ENCODE data around the gene SLC16A7. TPM values are rescaled to one million over a fixed set of nuclear protein-coding genes. Genes with fewer than 3 reads are reported as not detected.

The SLC16A7 gene
- total and polyA plus RNA-seq, 10 of the 15 experiments (the other 5 are each of a cell fraction or from before 2014, with no cell fraction given) = 1.5 to 12.9 (median 6.7) TPM

DNA sequence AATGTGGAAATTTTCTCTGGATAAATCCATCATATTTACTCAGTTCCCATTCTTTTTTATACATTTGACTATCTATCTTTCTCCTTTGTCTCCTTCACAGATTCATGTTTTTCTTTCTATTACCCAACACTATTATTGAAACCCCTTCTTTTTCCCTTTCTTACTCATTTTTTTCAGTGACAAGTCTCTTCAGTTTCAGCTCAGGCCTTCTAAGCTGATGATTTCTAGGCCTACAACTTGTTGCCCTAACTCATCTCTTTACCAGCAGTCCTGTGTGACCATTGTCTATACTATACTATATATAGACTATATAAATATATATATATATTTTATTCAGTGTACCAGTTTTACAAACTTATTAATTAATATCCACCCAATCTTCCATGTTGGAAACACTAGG lies 31.8 kb downstream of the SLC16A7 start:
- SMC1A ChIA-PET (ENCODE audit: uncharacterized antibody, unreplicated experiment) = interaction anchor here (1.8 kb wide), 1 partner anchor 10 kb away, joined by 5 read pairs; no protein-coding TSS in a partner anchor
- intact Hi-C loops (cut with micrococcal nuclease; ENCODE audit: unreplicated experiment) = no loop called here
- ATAC-seq (no peak), DNase-seq (ENCODE audit: low read depth, low spot score) (no peak), FAIRE-seq (no peak)
- H3K27me3 ChIP-seq (replicated peaks in 1 of 2; ENCODE audit: control insufficient read depth in 2 of 2, insufficient read depth in 2 of 2, low read length in 1 of 2) = no peaks in the 10 kb centered on the region
- no peak overlapping the region for H3K4me2 ChIP-seq (ENCODE audit: control insufficient read depth, insufficient read depth)
- no peaks in the 10 kb centered on the region for H3K4me1 ChIP-seq (ENCODE audit: control insufficient read depth, insufficient read depth, low read length)
- POLR2A ChIA-PET = no interaction called here
- no peak overlapping the region for H3K4me3 ChIP-seq
- TF ChIP-seq, protein P1, sequence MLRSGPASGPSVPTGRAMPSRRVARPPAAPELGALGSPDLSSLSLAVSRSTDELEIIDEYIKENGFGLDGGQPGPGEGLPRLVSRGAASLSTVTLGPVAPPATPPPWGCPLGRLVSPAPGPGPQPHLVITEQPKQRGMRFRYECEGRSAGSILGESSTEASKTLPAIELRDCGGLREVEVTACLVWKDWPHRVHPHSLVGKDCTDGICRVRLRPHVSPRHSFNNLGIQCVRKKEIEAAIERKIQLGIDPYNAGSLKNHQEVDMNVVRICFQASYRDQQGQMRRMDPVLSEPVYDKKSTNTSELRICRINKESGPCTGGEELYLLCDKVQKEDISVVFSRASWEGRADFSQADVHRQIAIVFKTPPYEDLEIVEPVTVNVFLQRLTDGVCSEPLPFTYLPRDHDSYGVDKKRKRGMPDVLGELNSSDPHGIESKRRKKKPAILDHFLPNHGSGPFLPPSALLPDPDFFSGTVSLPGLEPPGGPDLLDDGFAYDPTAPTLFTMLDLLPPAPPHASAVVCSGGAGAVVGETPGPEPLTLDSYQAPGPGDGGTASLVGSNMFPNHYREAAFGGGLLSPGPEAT (IDR thresholded peaks at IDR 0.05; ENCODE audit: low read depth) = no peak
- TF ChIP-seq CHD2 (IDR thresholded peaks at IDR 0.05; ENCODE audit: borderline replicate concordance, low read depth, low read length) (no peak), CEBPB (IDR thresholded peaks at IDR 0.05; ENCODE audit: borderline replicate concordance in 1 of 2, low read depth in 2 of 2, low read length in 2 of 2) (no peak), MEF2B (IDR thresholded peaks at IDR 0.05; ENCODE audit: partially characterized antibody, poor library complexity, severe bottlenecking) (no peak), HDAC2 (IDR thresholded peaks at IDR 0.05) (no peak), FOS (IDR thresholded peaks at IDR 0.05; ENCODE audit: borderline replicate concordance, extremely low read depth, insufficient read length) (no peak), NR2C2 (IDR thresholded peaks at IDR 0.05; ENCODE audit: borderline replicate concordance, control insufficient read depth, insufficient read length, low read depth) (no peak), SPI1 (IDR thresholded peaks at IDR 0.05; ENCODE audit: borderline replicate concordance, insufficient read depth, low read depth, low read length) (no peak), BMI1 (IDR thresholded peaks at IDR 0.05; ENCODE audit: borderline replicate concordance) (no peak)
- TF ChIP-seq, protein P2, sequence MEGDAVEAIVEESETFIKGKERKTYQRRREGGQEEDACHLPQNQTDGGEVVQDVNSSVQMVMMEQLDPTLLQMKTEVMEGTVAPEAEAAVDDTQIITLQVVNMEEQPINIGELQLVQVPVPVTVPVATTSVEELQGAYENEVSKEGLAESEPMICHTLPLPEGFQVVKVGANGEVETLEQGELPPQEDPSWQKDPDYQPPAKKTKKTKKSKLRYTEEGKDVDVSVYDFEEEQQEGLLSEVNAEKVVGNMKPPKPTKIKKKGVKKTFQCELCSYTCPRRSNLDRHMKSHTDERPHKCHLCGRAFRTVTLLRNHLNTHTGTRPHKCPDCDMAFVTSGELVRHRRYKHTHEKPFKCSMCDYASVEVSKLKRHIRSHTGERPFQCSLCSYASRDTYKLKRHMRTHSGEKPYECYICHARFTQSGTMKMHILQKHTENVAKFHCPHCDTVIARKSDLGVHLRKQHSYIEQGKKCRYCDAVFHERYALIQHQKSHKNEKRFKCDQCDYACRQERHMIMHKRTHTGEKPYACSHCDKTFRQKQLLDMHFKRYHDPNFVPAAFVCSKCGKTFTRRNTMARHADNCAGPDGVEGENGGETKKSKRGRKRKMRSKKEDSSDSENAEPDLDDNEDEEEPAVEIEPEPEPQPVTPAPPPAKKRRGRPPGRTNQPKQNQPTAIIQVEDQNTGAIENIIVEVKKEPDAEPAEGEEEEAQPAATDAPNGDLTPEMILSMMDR (IDR thresholded peaks at IDR 0.05 in 2 of 3, conservative IDR thresholded peaks at IDR 0.05 in 1 of 3; ENCODE audit: control insufficient read depth in 2 of 3, extremely low read depth in 1 of 3, insufficient read depth in 1 of 3, low read depth in 3 of 3, low read length in 3 of 3) = no peak
- TF ChIP-seq, protein P3, sequence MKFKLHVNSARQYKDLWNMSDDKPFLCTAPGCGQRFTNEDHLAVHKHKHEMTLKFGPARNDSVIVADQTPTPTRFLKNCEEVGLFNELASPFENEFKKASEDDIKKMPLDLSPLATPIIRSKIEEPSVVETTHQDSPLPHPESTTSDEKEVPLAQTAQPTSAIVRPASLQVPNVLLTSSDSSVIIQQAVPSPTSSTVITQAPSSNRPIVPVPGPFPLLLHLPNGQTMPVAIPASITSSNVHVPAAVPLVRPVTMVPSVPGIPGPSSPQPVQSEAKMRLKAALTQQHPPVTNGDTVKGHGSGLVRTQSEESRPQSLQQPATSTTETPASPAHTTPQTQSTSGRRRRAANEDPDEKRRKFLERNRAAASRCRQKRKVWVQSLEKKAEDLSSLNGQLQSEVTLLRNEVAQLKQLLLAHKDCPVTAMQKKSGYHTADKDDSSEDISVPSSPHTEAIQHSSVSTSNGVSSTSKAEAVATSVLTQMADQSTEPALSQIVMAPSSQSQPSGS (IDR thresholded peaks at IDR 0.05; ENCODE audit: low read length) = no peak
- TF ChIP-seq, protein P4, sequence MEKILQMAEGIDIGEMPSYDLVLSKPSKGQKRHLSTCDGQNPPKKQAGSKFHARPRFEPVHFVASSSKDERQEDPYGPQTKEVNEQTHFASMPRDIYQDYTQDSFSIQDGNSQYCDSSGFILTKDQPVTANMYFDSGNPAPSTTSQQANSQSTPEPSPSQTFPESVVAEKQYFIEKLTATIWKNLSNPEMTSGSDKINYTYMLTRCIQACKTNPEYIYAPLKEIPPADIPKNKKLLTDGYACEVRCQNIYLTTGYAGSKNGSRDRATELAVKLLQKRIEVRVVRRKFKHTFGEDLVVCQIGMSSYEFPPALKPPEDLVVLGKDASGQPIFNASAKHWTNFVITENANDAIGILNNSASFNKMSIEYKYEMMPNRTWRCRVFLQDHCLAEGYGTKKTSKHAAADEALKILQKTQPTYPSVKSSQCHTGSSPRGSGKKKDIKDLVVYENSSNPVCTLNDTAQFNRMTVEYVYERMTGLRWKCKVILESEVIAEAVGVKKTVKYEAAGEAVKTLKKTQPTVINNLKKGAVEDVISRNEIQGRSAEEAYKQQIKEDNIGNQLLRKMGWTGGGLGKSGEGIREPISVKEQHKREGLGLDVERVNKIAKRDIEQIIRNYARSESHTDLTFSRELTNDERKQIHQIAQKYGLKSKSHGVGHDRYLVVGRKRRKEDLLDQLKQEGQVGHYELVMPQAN (conservative IDR thresholded peaks at IDR 0.05) = no peak
- BruUV-seq (replicated peaks) = no TSS peak
- RAD21 ChIA-PET (ENCODE audit: unreplicated experiment) = no interaction called here
- in situ Hi-C loops (cut with MboI) = no loop called here
- CTCF ChIA-PET = interaction anchor here (1.2 kb wide), 1 partner anchor 9 kb away, joined by 3 read pairs; no protein-coding TSS in a partner anchor
- no peaks in the 10 kb centered on the region for H3K36me3 ChIP-seq (ENCODE audit: control insufficient read depth in 2 of 2, insufficient read depth in 2 of 2, low read length in 1 of 2)
- no peak overlapping the region for H3K27ac ChIP-seq (ENCODE audit: control insufficient read depth, insufficient read depth)
- no peaks in the 10 kb centered on the region for H4K20me1 ChIP-seq (ENCODE audit: control insufficient read depth, insufficient read depth)
- no peaks in the 10 kb centered on the region; the same call in 1 of the 2 replicates for H3K79me2 ChIP-seq (ENCODE audit: control insufficient read depth, insufficient read depth, low read length)
- H3K9ac ChIP-seq (ENCODE audit: control insufficient read depth, insufficient read depth, low read length) = no peak overlapping the region
- no peaks in the 10 kb centered on the region; the same call in 2 of the 3 replicates for H3K9me3 ChIP-seq (replicated peaks; ENCODE audit: control insufficient read depth, insufficient read depth, low read length)
- no peak overlapping the region for H2AFZ ChIP-seq (ENCODE audit: control insufficient read depth, low read depth, low read length)
